ENCODE results near the gene BMP4.

BMP4 gene

GRCh38 chr14:53975444-53975843 is 18.8 kb upstream of the BMP4 start:
- H2BK15ac ChIP-seq (ENCODE audit: low read depth, poor library complexity, severe bottlenecking), result no peak overlapping the region
- peak overlapping the region in 1 of 2 experiments; percentile 35 for H3K14ac ChIP-seq (ENCODE audit: low read length in 2 of 2)
- H4K8ac ChIP-seq (ENCODE audit: low read length), result no peak overlapping the region
- no peak overlapping the region for H2BK5ac ChIP-seq (ENCODE audit: low read depth, low read length, poor library complexity, severe bottlenecking)
- WGBS, result 85% methylated on average over 5 of the region's 5 CpGs
- no peak overlapping the region for H2BK120ac ChIP-seq (ENCODE audit: low read depth, low read length)
- no peaks in the 10 kb centered on the region for H3K79me1 ChIP-seq (replicated peaks; ENCODE audit: low read length, poor library complexity, severe bottlenecking)
- peak overlapping the region; percentile 73 for H2AK5ac ChIP-seq (ENCODE audit: low read length, severe bottlenecking)
- H3K4me3 ChIP-seq (ENCODE audit: insufficient read depth in 1 of 2, low read depth in 1 of 2, low read length in 2 of 2), result no peak overlapping the region
- no peak overlapping the region for H3K4ac ChIP-seq (ENCODE audit: low read depth in 1 of 2, low read length in 2 of 2)
- H2AFZ ChIP-seq (ENCODE audit: low read depth, low read length), result no peak overlapping the region
- peaks cover 0 to 6% of the 10 kb centered on the region in 2 experiments for H3K27me3 ChIP-seq (ENCODE audit: control insufficient read depth in 1 of 2, insufficient read depth in 1 of 2, low read length in 2 of 2)
- no peak overlapping the region for H3K23ac ChIP-seq (ENCODE audit: low read length in 2 of 2)
- peaks cover 6% of the 10 kb centered on the region for H3K4me1 ChIP-seq (ENCODE audit: control insufficient read depth, insufficient read depth, low read depth, low read length)
- H3K9me3 ChIP-seq (ENCODE audit: control insufficient read depth, low read length), result no peaks in the 10 kb centered on the region
- no peak overlapping the region for H3K4me2 ChIP-seq (ENCODE audit: low read length, poor library complexity, severe bottlenecking)
- H4K91ac ChIP-seq (ENCODE audit: low read length), result no peak overlapping the region
- DNase-seq, result peak; percentile 6
- no peak overlapping the region for H3K18ac ChIP-seq (ENCODE audit: low read depth in 1 of 2, low read length in 2 of 2)
- H3K27ac ChIP-seq (ENCODE audit: low read length, poor library complexity, severe bottlenecking), result no peak overlapping the region
- H3K9ac ChIP-seq (ENCODE audit: low read length), result no peak overlapping the region
- H2BK12ac ChIP-seq (ENCODE audit: low read length in 2 of 2), result no peak overlapping the region
- H3K36me3 ChIP-seq (ENCODE audit: control insufficient read depth in 1 of 2, insufficient read depth in 2 of 2, low read depth in 1 of 2, low read length in 2 of 2), result no peaks in the 10 kb centered on the region

- Histone ChIP-seq H2AK5ac (ENCODE audit: low read length, severe bottlenecking) (no peak overlapping the region), H3K27ac (ENCODE audit: low read length, poor library complexity, severe bottlenecking) (no peak overlapping the region), H2BK5ac (ENCODE audit: low read depth, low read length, poor library complexity, severe bottlenecking) (no peak overlapping the region), H4K91ac (ENCODE audit: low read length) (no peak overlapping the region), H2BK120ac (ENCODE audit: low read depth, low read length) (no peak overlapping the region), H3K9ac (ENCODE audit: low read length) (no peak overlapping the region), H3K4me2 (ENCODE audit: low read length, poor library complexity, severe bottlenecking) (no peak overlapping the region), H3K14ac (ENCODE audit: low read length in 2 of 2) (no peak overlapping the region), H2AFZ (ENCODE audit: low read depth, low read length) (no peak overlapping the region), H3K79me1 (replicated peaks; ENCODE audit: low read length, poor library complexity, severe bottlenecking) (no peaks in the 10 kb centered on the region), H3K4me1 (ENCODE audit: control insufficient read depth, insufficient read depth, low read depth, low read length) (no peaks in the 10 kb centered on the region), H3K4me3 (ENCODE audit: insufficient read depth in 1 of 2, low read depth in 1 of 2, low read length in 2 of 2) (no peak overlapping the region), H3K23ac (ENCODE audit: low read length in 2 of 2) (no peak overlapping the region), H3K18ac (ENCODE audit: low read depth in 1 of 2, low read length in 2 of 2) (no peak overlapping the region), H3K27me3 (ENCODE audit: control insufficient read depth in 1 of 2, insufficient read depth in 1 of 2, low read length in 2 of 2) (peaks cover 0 to 6% of the 10 kb centered on the region in 2 experiments), H4K8ac (ENCODE audit: low read length) (no peak overlapping the region), H3K9me3 (ENCODE audit: control insufficient read depth, low read length) (no peaks in the 10 kb centered on the region), H3K36me3 (ENCODE audit: control insufficient read depth in 1 of 2, insufficient read depth in 2 of 2, low read depth in 1 of 2, low read length in 2 of 2) (no peaks in the 10 kb centered on the region), H3K4ac (ENCODE audit: low read depth in 1 of 2, low read length in 2 of 2) (no peak overlapping the region), H2BK12ac (ENCODE audit: low read length in 2 of 2) (no peak overlapping the region), H2BK15ac (ENCODE audit: low read depth, poor library complexity, severe bottlenecking) (no peak overlapping the region)
- WGBS, result 80% methylated on average over 1 of the region's 4 CpGs
- DNase-seq, result no peak
Measured at GRCh38 chr14:53971521-53971920, 14.9 kb upstream of the BMP4 start.

- DNase-seq, result no peak
Measured at GRCh38 chr14:53969326-53969725, 12.7 kb upstream of the BMP4 start.

GRCh38 chr14:53968726-53969125 is 12.1 kb upstream of the BMP4 start:
- H3K79me1 ChIP-seq (replicated peaks; ENCODE audit: low read length, poor library complexity, severe bottlenecking), result no peaks in the 10 kb centered on the region
- H3K4me1 ChIP-seq (ENCODE audit: control insufficient read depth, insufficient read depth, low read depth, low read length), result peaks cover 4% of the 10 kb centered on the region
- no peaks in the 10 kb centered on the region for H3K36me3 ChIP-seq (ENCODE audit: control insufficient read depth in 1 of 2, insufficient read depth in 2 of 2, low read depth in 1 of 2, low read length in 2 of 2)
- H2AK5ac ChIP-seq (ENCODE audit: low read length, severe bottlenecking), result no peak overlapping the region
- no peak overlapping the region for H3K18ac ChIP-seq (ENCODE audit: low read depth in 1 of 2, low read length in 2 of 2)
- no peak overlapping the region for H3K4ac ChIP-seq (ENCODE audit: low read depth in 1 of 2, low read length in 2 of 2)
- H3K14ac ChIP-seq (ENCODE audit: low read length in 2 of 2), result no peak overlapping the region
- H3K23ac ChIP-seq (ENCODE audit: low read length in 2 of 2), result no peak overlapping the region
- H2BK120ac ChIP-seq (ENCODE audit: low read depth, low read length), result no peak overlapping the region
- H3K9me3 ChIP-seq (ENCODE audit: control insufficient read depth, low read length), result no peaks in the 10 kb centered on the region
- H4K8ac ChIP-seq (ENCODE audit: low read length), result no peak overlapping the region
- H2BK12ac ChIP-seq (ENCODE audit: low read length in 2 of 2), result no peak overlapping the region
- H2AFZ ChIP-seq (ENCODE audit: low read depth, low read length), result no peak overlapping the region
- H4K91ac ChIP-seq (ENCODE audit: low read length), result no peak overlapping the region
- no peak overlapping the region for H3K9ac ChIP-seq (ENCODE audit: low read length)
- no peak overlapping the region for H3K4me2 ChIP-seq (ENCODE audit: low read length, poor library complexity, severe bottlenecking)
- H2BK15ac ChIP-seq (ENCODE audit: low read depth, poor library complexity, severe bottlenecking), result no peak overlapping the region
- no peak for DNase-seq
- no peak overlapping the region for H2BK5ac ChIP-seq (ENCODE audit: low read depth, low read length, poor library complexity, severe bottlenecking)
- no peak overlapping the region for H3K4me3 ChIP-seq (ENCODE audit: insufficient read depth in 1 of 2, low read depth in 1 of 2, low read length in 2 of 2)
- H3K27ac ChIP-seq (ENCODE audit: low read length, poor library complexity, severe bottlenecking), result no peak overlapping the region
- peaks cover 0 to 27% of the 10 kb centered on the region in 2 experiments for H3K27me3 ChIP-seq (ENCODE audit: control insufficient read depth in 1 of 2, insufficient read depth in 1 of 2, low read length in 2 of 2)
- WGBS, result 98% methylated on average over 3 of the region's 3 CpGs

More at GRCh38 chr14:53969326-53969725, 12.7 kb upstream of the BMP4 start:
- no peaks in the 10 kb centered on the region for H3K9me3 ChIP-seq (ENCODE audit: control insufficient read depth, low read length)
- H2AFZ ChIP-seq (ENCODE audit: low read depth, low read length), result no peak overlapping the region
- H4K8ac ChIP-seq (ENCODE audit: low read length), result no peak overlapping the region
- no peak overlapping the region for H2BK15ac ChIP-seq (ENCODE audit: low read depth, poor library complexity, severe bottlenecking)
- no peak overlapping the region for H3K4ac ChIP-seq (ENCODE audit: low read depth in 1 of 2, low read length in 2 of 2)
- H4K91ac ChIP-seq (ENCODE audit: low read length), result no peak overlapping the region
- H3K4me1 ChIP-seq (ENCODE audit: control insufficient read depth, insufficient read depth, low read depth, low read length), result no peaks in the 10 kb centered on the region
- no peak overlapping the region for H2AK5ac ChIP-seq (ENCODE audit: low read length, severe bottlenecking)
- H3K23ac ChIP-seq (ENCODE audit: low read length in 2 of 2), result no peak overlapping the region
- no peak overlapping the region for H3K18ac ChIP-seq (ENCODE audit: low read depth in 1 of 2, low read length in 2 of 2)
- no peak overlapping the region for H3K9ac ChIP-seq (ENCODE audit: low read length)
- H3K4me3 ChIP-seq (ENCODE audit: insufficient read depth in 1 of 2, low read depth in 1 of 2, low read length in 2 of 2), result no peak overlapping the region
- no peaks in the 10 kb centered on the region for H3K36me3 ChIP-seq (ENCODE audit: control insufficient read depth in 1 of 2, insufficient read depth in 2 of 2, low read depth in 1 of 2, low read length in 2 of 2)
- H3K27ac ChIP-seq (ENCODE audit: low read length, poor library complexity, severe bottlenecking), result no peak overlapping the region
- H3K27me3 ChIP-seq (ENCODE audit: control insufficient read depth in 1 of 2, insufficient read depth in 1 of 2, low read length in 2 of 2), result peaks cover 0 to 21% of the 10 kb centered on the region in 2 experiments
- H3K79me1 ChIP-seq (replicated peaks; ENCODE audit: low read length, poor library complexity, severe bottlenecking), result no peaks in the 10 kb centered on the region
- H2BK120ac ChIP-seq (ENCODE audit: low read depth, low read length), result no peak overlapping the region
- H3K4me2 ChIP-seq (ENCODE audit: low read length, poor library complexity, severe bottlenecking), result no peak overlapping the region
- H2BK5ac ChIP-seq (ENCODE audit: low read depth, low read length, poor library complexity, severe bottlenecking), result no peak overlapping the region
- no peak overlapping the region for H3K14ac ChIP-seq (ENCODE audit: low read length in 2 of 2)
- H2BK12ac ChIP-seq (ENCODE audit: low read length in 2 of 2), result no peak overlapping the region
